K562 (cell line): Measurements from ENCODE around the gene ZNF154. TPM values are rescaled to one million over a fixed set of nuclear protein-coding genes. Genes with fewer than 3 reads are reported as not detected.

Experiments
- ARID1B ChIP-seq: fragments of 450-650 bp; IDR thresholded peaks from 2 replicates; pipeline ENCODE4 v1.6.1; 2016; ENCODE audit warnings: antibody characterized with exemption, mild to moderate bottlenecking, inconsistent platforms
- CBFA2T2 ChIP-seq: fragments of 450-650 bp; conservative IDR thresholded peaks from 2 replicates; pipeline ENCODE4 v1.6.1; 2017; ENCODE audit warnings: mild to moderate bottlenecking
- CBFA2T3 ChIP-seq: fragments of 450-650 bp; IDR thresholded peaks from 2 replicates; pipeline ENCODE4 v1.6.1; 2017
- CC2D1A ChIP-seq: fragments of 450-650 bp; IDR thresholded peaks from 2 replicates; pipeline ENCODE4 v1.6.1; 2017; ENCODE audit warnings: mild to moderate bottlenecking
- CEBPB ChIP-seq: fragments of 450-650 bp; IDR thresholded peaks from 2 replicates; pipeline ENCODE4 v1.6.1; 2016; ENCODE audit warnings: missing genetic modification characterization, missing compliant biosample characterization
- DNMT1 ChIP-seq: fragments of 450-650 bp; IDR thresholded peaks from 2 replicates; pipeline ENCODE4 v1.6.1; 2016; ENCODE audit warnings: antibody characterized with exemption, mild to moderate bottlenecking
- DPF2 ChIP-seq: fragments of 450-650 bp; IDR thresholded peaks from 2 replicates; pipeline ENCODE4 v1.6.1; 2016
- ETS2 ChIP-seq: IDR thresholded peaks from 2 replicates; pipeline ENCODE4 v1.6.1; 2016; ENCODE audit warnings: borderline replicate concordance, missing genetic modification characterization, mild to moderate bottlenecking, moderate library complexity, missing compliant biosample characterization; ENCODE audit not compliant: poor library complexity, severe bottlenecking
- FOS ChIP-seq: IDR thresholded peaks from 3 replicates; pipeline ENCODE4 v1.6.1; 2011; ENCODE audit not compliant: insufficient read length; ENCODE audit errors: extremely low read depth
- HEY1 ChIP-seq: fragments of 250-450 bp; sonication (Bioruptor Pico); IDR thresholded peaks from 2 replicates; pipeline ENCODE4 v1.5.0; 2020; ENCODE audit warnings: mild to moderate bottlenecking, moderate library complexity, borderline replicate concordance
- NFIC ChIP-seq: fragments of 450-650 bp; IDR thresholded peaks from 2 replicates; pipeline ENCODE4 v1.6.1; 2017; ENCODE audit warnings: mild to moderate bottlenecking, inconsistent platforms
- NR0B1 ChIP-seq: fragments of 450-650 bp; IDR thresholded peaks from one replicate; pipeline ENCODE4 v1.6.1; 2018; ENCODE audit warnings: mild to moderate bottlenecking, moderate library complexity; ENCODE audit not compliant: partially characterized antibody
- SIN3B ChIP-seq: fragments of 450-650 bp; IDR thresholded peaks from 2 replicates; pipeline ENCODE4 v1.6.1; 2017; ENCODE audit warnings: low read depth, mild to moderate bottlenecking, moderate library complexity
- SMARCA4 ChIP-seq: fragments of 450-650 bp; IDR thresholded peaks from 2 replicates; pipeline ENCODE4 v1.6.1; 2016
- TAF1 ChIP-seq: IDR thresholded peaks from 2 replicates; pipeline ENCODE4 v1.6.1; 2011; ENCODE audit warnings: mild to moderate bottlenecking, low read length, moderate library complexity; ENCODE audit not compliant: insufficient read depth, control insufficient read depth, severe bottlenecking; ENCODE audit errors: extremely low read depth
- TEAD4 ChIP-seq, 2 experiments: sonication (generic) in 1 of 2; formaldehyde crosslinking in 1 of 2; IDR thresholded peaks; 2 replicates each; pipeline versions ENCODE4 v1.6.1 to v1.8.0; 2012 to 2022; ENCODE audit warnings: borderline replicate concordance in 1 of 2, inconsistent platforms in 1 of 2, low read length in 1 of 2, mild to moderate bottlenecking in 1 of 2, missing genetic modification reagents in 1 of 2
- YY1 ChIP-seq, 3 experiments: IDR thresholded peaks; 2 replicates each; pipeline ENCODE4 v1.6.1; 2011; ENCODE audit warnings: low read length in 2 of 3, mild to moderate bottlenecking in 2 of 3, moderate library complexity in 2 of 3, borderline replicate concordance in 1 of 3, control low read depth in 1 of 3, low read depth in 1 of 3; ENCODE audit not compliant: insufficient read depth in 3 of 3, insufficient replicate concordance in 2 of 3, control insufficient read depth in 1 of 3, insufficient read length in 1 of 3; ENCODE audit errors: extremely low read depth in 1 of 3
- ZBED1 ChIP-seq: IDR thresholded peaks from 2 replicates; pipeline ENCODE4 v1.6.1; 2014
- ZBTB8A ChIP-seq: fragments of 450-650 bp; IDR thresholded peaks from 2 replicates; pipeline ENCODE4 v1.6.1; 2018; ENCODE audit warnings: mild to moderate bottlenecking, moderate library complexity; ENCODE audit not compliant: partially characterized antibody
- ZFX ChIP-seq: sonication (generic); formaldehyde crosslinking; IDR thresholded peaks from 2 replicates; pipeline ENCODE4 v1.8.0; 2022; ENCODE audit warnings: mild to moderate bottlenecking, missing genetic modification reagents, moderate library complexity
- ZNF696 ChIP-seq: fragments of 250-450 bp; sonication (Bioruptor Pico); conservative IDR thresholded peaks from 2 replicates; pipeline ENCODE4 v1.4.0; 2020; ENCODE audit warnings: mild to moderate bottlenecking, moderate library complexity
- polyA plus RNA-seq, 8 experiments: library from polyadenylated mRNA; depleted of rRNA in 4 of 8; stranded (reverse) in 5 of 8; unstranded in 3 of 8; fragments of >200 nt; fragmentation: Nextera tagmentation in 2 of 8; fragmentation: Illumina TruSeq in 1 of 8; extraction: Ambion mirVana in 2 of 8; extraction: Trizol in 1 of 8; gene quantifications; 2 replicates each; pipeline versions ENCODE4 v1.2.1 to v1.2.3, GENCODE V29; 2011 to 2014; ENCODE audit warnings: inconsistent platforms in 1 of 8, missing spikeins in 1 of 8
- total RNA-seq, 7 experiments: library from RNA; depleted of rRNA in 6 of 7; stranded (reverse); fragments of >200 nt in 6 of 7; fragmentation: Illumina TruSeq in 2 of 7; extraction: Trizol in 2 of 7; gene quantifications; 2 replicates each; pipeline versions ENCODE4 v1.2.1 to v1.2.3, GENCODE V29; 2011 to 2021; ENCODE audit warnings: low replicate concordance in 1 of 7
- TF ChIP-seq, protein P1 (sequence below): sonication (generic); formaldehyde crosslinking; IDR thresholded peaks from 2 replicates; pipeline ENCODE4 v1.8.1; 2023; ENCODE audit warnings: mild to moderate bottlenecking, missing genetic modification reagents

Gene ZNF154
- total and polyA plus RNA-seq, 9 of the 15 experiments (the other 6 are each of a cell fraction or from before 2014, with no cell fraction given), result 0.06 to 0.11 (median 0.07) TPM; not detected in 6

GRCh38 chr19:57655443-57655842 is 53.6 kb downstream of the ZNF154 start (continued):
- no peak for TF ChIP-seq CEBPB (tag)
- no peak for TF ChIP-seq TAF1
- no peak for TF ChIP-seq YY1 (IDR thresholded peaks at IDR 0.05; ENCODE audit: borderline replicate concordance in 1 of 3, control insufficient read depth in 1 of 3, extremely low read depth in 1 of 3, insufficient read depth in 3 of 3, insufficient read length in 1 of 3, insufficient replicate concordance in 2 of 3, low read depth in 1 of 3, low read length in 2 of 3)
- no peak for TF ChIP-seq ZNF696 (CRISPR knock-in tag)
- no peak for TF ChIP-seq ZFX
- no peak for TF ChIP-seq DNMT1
- TF ChIP-seq SIN3B, result no peak
- TF ChIP-seq ETS2, result no peak
- TF ChIP-seq FOS, result no peak
- peak; percentile 87 for TF ChIP-seq CBFA2T3
- no peak for TF ChIP-seq HEY1 (CRISPR knock-in tag)
- peak; percentile 44; the same call in 1 of the 2 replicates for TF ChIP-seq DPF2
- TF ChIP-seq NFIC, result peak; percentile 39; the same call in 1 of the 2 replicates
- TF ChIP-seq SMARCA4, result peak; percentile 60; the same call in 1 of the 2 replicates
- TF ChIP-seq CBFA2T2, result peak; percentile 69
- TF ChIP-seq TEAD4 (IDR thresholded peaks at IDR 0.05; ENCODE audit: low read length), result peak; percentile 34; the same call in 1 of the 2 replicates
- no peak for TF ChIP-seq TEAD4 (CRISPR knock-in tag; IDR thresholded peaks at IDR 0.05; ENCODE audit: borderline replicate concordance)
- no peak for TF ChIP-seq NR0B1
- no peak for TF ChIP-seq ZBED1
- TF ChIP-seq, protein P1, sequence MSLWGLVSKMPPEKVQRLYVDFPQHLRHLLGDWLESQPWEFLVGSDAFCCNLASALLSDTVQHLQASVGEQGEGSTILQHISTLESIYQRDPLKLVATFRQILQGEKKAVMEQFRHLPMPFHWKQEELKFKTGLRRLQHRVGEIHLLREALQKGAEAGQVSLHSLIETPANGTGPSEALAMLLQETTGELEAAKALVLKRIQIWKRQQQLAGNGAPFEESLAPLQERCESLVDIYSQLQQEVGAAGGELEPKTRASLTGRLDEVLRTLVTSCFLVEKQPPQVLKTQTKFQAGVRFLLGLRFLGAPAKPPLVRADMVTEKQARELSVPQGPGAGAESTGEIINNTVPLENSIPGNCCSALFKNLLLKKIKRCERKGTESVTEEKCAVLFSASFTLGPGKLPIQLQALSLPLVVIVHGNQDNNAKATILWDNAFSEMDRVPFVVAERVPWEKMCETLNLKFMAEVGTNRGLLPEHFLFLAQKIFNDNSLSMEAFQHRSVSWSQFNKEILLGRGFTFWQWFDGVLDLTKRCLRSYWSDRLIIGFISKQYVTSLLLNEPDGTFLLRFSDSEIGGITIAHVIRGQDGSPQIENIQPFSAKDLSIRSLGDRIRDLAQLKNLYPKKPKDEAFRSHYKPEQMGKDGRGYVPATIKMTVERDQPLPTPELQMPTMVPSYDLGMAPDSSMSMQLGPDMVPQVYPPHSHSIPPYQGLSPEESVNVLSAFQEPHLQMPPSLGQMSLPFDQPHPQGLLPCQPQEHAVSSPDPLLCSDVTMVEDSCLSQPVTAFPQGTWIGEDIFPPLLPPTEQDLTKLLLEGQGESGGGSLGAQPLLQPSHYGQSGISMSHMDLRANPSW (CRISPR knock-in tag), result no peak
- no peak for TF ChIP-seq ZBTB8A
- TF ChIP-seq ARID1B, result peak; percentile 80
- TF ChIP-seq CC2D1A, result no peak
